Activated T-cell treated with anti-CD3 and anti-CD28 coated beads, Interleukin-2, amount 50 U/mL, for 72 hours (primary cell): ENCODE results near the gene CAPN15. TPM values are rescaled to one million over a fixed set of nuclear protein-coding genes. Genes with fewer than 3 reads are reported as not detected.

Experiments used
- ATAC-seq, 2 donors: fragments of 150-1000 bp; cut with Tn5 transposase; replicated peaks in 1 of 2; 2 replicates each; pipeline ENCODE4 v1.10.0; 2021; ENCODE audit warnings: moderate library complexity in 2 of 2, mild to moderate bottlenecking in 1 of 2
- DNase-seq, 2 donors: peaks; one replicate each; pipeline ENCODE4 v3.0.0; 2021 to 2022; ENCODE audit warnings: mixed read lengths in 1 of 2
- H3K27ac Mint-ChIP-seq: one replicate; pipeline ENCODE4 v1.8.0; 2022; ENCODE audit warnings: mild to moderate bottlenecking, moderate library complexity, mixed read lengths
- H3K27me3 Mint-ChIP-seq: one replicate; pipeline ENCODE4 v1.8.0; 2022; ENCODE audit warnings: low read depth, mixed read lengths
- H3K36me3 Mint-ChIP-seq, 2 donors: one replicate each; pipeline ENCODE4 v1.8.0; 2022; ENCODE audit warnings: mixed read lengths in 2 of 2, mild to moderate bottlenecking in 1 of 2; ENCODE audit not compliant: insufficient read depth in 2 of 2
- H3K4me1 Mint-ChIP-seq: one replicate; pipeline ENCODE4 v1.8.0; 2022; ENCODE audit warnings: low read depth, mixed read lengths
- H3K4me3 Mint-ChIP-seq, 2 donors: one replicate each; pipeline ENCODE4 v1.8.0; 2022; ENCODE audit warnings: mild to moderate bottlenecking in 2 of 2, mixed read lengths in 2 of 2, moderate library complexity in 2 of 2
- H3K9me3 Mint-ChIP-seq, 2 donors: one replicate each; pipeline ENCODE4 v1.8.0; 2022; ENCODE audit warnings: mixed read lengths in 2 of 2
- total RNA-seq, 2 donors: library from RNA; stranded (reverse); gene quantifications; one replicate each; pipeline ENCODE4 v1.2.3, GENCODE V29; 2022

The CAPN15 gene
- total RNA-seq, 2 donors from 2014 or later, result 46.6 to 58.5 TPM

DNA sequence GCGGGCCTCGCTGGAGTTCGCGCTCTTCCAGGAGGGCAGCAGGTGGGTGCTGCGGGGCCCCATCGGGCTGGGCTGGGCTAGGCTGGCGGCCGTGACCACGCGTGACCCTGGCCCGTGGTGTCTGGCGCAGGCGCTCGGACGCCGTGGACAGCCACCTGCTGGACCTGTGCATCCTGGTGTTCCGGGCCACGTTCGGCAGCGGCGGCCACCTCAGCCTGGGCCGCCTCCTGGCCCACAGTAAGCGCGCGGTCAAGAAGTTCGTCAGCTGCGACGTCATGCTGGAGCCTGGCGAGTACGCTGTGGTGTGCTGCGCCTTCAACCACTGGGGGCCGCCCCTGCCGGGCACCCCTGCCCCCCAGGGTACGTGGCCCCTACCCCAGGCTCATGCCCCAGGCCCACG lies 24.7 kb downstream of the CAPN15 start:
- Mint-ChIP-seq H3K27ac (no peak overlapping the region), H3K4me3 (no peak overlapping the region), H3K27me3 (no peaks in the 10 kb centered on the region), H3K9me3 (no peaks in the 10 kb centered on the region), H3K4me1 (no peaks in the 10 kb centered on the region), H3K36me3 (no peaks in the 10 kb centered on the region)
- no peak for DNase-seq
- ATAC-seq, result no peak

DNA sequence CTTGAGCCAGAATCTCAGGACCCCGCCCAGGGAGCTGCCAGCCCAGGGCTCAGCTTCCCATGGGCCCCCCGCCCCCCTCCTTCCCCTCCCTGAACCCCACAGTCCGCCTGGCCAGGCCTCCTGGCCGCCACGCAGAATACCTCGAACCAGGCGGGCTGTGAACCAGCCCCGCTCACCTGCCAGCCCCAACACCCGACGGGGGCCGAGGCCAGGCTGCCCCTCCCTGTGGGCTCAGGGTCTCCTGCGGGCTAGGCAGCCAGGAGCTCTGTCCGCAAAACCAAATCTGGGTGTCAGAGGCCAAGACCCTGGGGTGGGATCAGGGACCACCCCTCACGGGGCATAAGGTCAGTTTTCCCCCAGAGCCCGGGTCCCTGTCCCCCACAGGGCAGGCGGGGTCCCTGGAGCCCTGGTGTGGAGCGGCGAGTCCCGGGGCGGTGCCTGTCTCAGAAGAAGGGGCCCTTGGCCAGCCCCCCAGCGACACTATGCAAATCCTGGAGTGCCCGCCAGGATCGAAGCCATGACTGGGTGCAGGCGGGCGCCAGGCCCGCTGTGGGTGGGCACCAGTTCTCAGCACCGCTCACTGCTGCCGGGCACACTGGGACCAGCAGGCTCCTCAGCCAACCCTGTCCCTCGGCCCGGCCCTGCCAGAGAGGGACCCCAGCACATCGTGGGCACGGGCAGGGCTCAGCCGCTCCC lies 26.2 kb downstream of the CAPN15 start:
- no peak overlapping the region for H3K4me3 Mint-ChIP-seq
- H3K27me3 Mint-ChIP-seq, result no peaks in the 10 kb centered on the region
- no peaks in the 10 kb centered on the region for H3K9me3 Mint-ChIP-seq
- no peaks in the 10 kb centered on the region for H3K4me1 Mint-ChIP-seq
- ATAC-seq (no peak), DNase-seq (no peak)
- no peak overlapping the region for H3K27ac Mint-ChIP-seq
- H3K36me3 Mint-ChIP-seq, result no peaks in the 10 kb centered on the region

- Mint-ChIP-seq H3K36me3 (no peaks in the 10 kb centered on the region), H3K4me3 (no peak overlapping the region), H3K9me3 (no peaks in the 10 kb centered on the region), H3K27ac (no peak overlapping the region), H3K4me1 (no peaks in the 10 kb centered on the region), H3K27me3 (no peaks in the 10 kb centered on the region)
- ATAC-seq (no peak), DNase-seq (no peak)
These were observed 26.7 kb downstream of the CAPN15 start for GRCh38 chr16:554297-554621.

GRCh38 chr16:554640-555365 lies 27.3 kb downstream of the CAPN15 start:
- no peaks in the 10 kb centered on the region for H3K36me3 Mint-ChIP-seq

GRCh38 chr16:555528-556473 lies 28.3 kb downstream of the CAPN15 start:
- ATAC-seq, result no peak
- H3K9me3 Mint-ChIP-seq, result no peaks in the 10 kb centered on the region

More at GRCh38 chr16:554640-555365, 27.3 kb downstream of the CAPN15 start:
- H3K27ac Mint-ChIP-seq, result no peak overlapping the region
- H3K4me3 Mint-ChIP-seq, result no peak overlapping the region
- H3K9me3 Mint-ChIP-seq, result no peaks in the 10 kb centered on the region
- ATAC-seq, result no peak
- H3K27me3 Mint-ChIP-seq, result no peaks in the 10 kb centered on the region
- no peaks in the 10 kb centered on the region for H3K4me1 Mint-ChIP-seq
- DNase-seq, result no peak

DNA sequence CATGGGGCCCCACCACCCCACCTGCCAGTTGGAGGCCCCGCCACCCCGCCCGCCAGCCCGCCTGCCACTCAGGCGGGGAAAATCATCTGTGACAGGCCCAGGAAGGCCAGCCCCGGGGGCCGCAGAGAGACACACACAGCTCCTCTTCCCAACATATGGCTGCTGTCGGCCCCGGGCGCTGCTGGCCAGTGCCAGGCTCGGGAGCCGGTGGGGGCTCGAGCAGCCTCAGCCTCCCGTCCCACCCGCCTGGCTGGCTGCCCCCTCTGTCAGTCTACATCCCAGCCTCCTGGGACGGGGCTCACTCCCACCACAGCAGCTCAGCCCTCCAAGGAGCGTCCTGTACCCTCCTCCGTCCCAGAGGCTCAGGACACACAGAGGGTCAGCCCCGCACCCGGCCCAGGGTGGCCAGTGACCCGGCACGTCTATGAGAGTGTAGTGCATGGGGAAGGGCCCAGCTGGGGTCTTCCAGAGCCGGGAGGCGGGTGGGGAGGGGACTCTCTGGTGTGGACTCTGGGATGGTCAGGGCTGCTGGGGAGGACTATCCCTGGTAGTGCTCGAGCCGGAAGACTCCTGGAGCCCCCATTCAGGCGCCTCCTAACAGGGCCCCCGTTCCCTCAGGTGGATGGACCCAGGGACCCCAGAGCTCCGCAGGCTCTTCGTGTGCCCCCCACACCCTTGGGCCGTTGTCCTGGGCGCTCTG lies 29.1 kb downstream of the CAPN15 start:
- ATAC-seq (no peak), DNase-seq (no peak)
- Mint-ChIP-seq H3K36me3 (no peaks in the 10 kb centered on the region), H3K4me1 (no peaks in the 10 kb centered on the region), H3K9me3 (no peaks in the 10 kb centered on the region), H3K27me3 (no peaks in the 10 kb centered on the region), H3K27ac (no peak overlapping the region), H3K4me3 (no peak overlapping the region)

More at GRCh38 chr16:555528-556473, 28.3 kb downstream of the CAPN15 start:
- Mint-ChIP-seq H3K27me3 (no peaks in the 10 kb centered on the region), H3K36me3 (no peaks in the 10 kb centered on the region), H3K4me3 (no peak overlapping the region), H3K4me1 (no peaks in the 10 kb centered on the region), H3K27ac (no peak overlapping the region)
- DNase-seq, result no peak

- Mint-ChIP-seq H3K27ac (no peak overlapping the region), H3K4me3 (no peak overlapping the region), H3K9me3 (no peaks in the 10 kb centered on the region), H3K36me3 (no peaks in the 10 kb centered on the region), H3K4me1 (no peaks in the 10 kb centered on the region), H3K27me3 (no peaks in the 10 kb centered on the region)
- ATAC-seq (no peak), DNase-seq (no peak)
These were observed 30.2 kb downstream of the CAPN15 start for GRCh38 chr16:557463-558297.

DNA sequence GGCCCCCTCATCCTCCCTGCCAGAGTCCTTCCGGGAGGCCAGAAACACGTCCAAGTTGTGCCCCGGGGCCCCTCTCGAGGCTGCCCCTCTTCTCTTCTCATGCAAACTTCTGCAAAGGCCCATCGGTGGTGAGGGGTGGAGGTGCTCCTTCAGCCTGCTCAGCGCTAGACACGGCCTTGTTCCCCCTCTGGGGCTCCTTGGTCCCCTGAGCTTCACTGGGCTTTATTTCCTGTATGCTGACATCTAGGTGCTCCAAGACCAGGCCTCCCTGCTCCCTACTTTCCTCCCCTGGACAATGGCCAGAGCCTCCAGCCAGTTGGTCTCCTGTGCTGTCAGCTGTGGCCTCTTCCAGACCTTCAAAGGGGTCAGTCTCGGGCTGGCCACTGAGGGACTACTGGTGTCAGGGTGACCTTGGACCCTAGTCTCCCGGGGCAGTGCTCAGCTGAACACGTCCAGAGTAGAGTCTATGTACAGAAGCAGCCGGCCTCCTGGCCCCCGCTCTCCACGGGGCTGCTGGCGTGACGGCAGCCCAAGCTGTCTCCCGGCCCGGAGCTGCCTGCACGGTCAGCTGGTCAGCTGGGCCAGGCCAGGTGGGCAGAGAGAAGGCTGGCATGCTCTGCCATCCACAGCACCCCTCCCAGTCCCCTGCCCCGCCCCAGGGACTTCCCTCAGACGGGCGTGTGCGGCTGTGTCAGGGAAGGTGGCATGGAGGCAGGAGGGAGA lies 30.9 kb downstream of the CAPN15 start:
- Mint-ChIP-seq H3K36me3 (no peaks in the 10 kb centered on the region), H3K4me3 (no peak overlapping the region), H3K27ac (no peak overlapping the region), H3K4me1 (no peaks in the 10 kb centered on the region), H3K27me3 (no peaks in the 10 kb centered on the region), H3K9me3 (no peaks in the 10 kb centered on the region)
- DNase-seq (no peak), ATAC-seq (no peak)

DNA sequence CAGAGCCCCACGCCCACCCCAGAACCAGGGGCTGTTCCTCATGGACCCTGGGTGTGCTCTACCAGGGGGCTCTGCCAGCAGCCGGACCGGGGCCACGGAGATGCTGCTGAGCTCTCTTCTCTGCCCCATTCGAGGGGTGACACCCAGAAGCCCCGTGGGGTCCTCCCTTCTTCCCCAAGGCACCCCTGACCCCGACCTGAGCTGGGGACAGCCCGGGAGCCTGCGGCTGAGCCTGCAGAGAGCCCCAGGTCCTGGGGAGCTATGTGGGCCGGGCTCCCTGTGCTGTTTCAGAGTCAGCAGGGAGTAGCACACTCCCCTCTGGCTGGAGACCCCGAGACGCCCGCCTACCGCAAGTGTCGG lies 31.5 kb downstream of the CAPN15 start:
- Mint-ChIP-seq H3K4me1 (no peaks in the 10 kb centered on the region), H3K27me3 (no peaks in the 10 kb centered on the region), H3K9me3 (no peaks in the 10 kb centered on the region), H3K27ac (no peak overlapping the region), H3K4me3 (no peak overlapping the region), H3K36me3 (no peaks in the 10 kb centered on the region)
- no peak for ATAC-seq
- no peak for DNase-seq

DNA sequence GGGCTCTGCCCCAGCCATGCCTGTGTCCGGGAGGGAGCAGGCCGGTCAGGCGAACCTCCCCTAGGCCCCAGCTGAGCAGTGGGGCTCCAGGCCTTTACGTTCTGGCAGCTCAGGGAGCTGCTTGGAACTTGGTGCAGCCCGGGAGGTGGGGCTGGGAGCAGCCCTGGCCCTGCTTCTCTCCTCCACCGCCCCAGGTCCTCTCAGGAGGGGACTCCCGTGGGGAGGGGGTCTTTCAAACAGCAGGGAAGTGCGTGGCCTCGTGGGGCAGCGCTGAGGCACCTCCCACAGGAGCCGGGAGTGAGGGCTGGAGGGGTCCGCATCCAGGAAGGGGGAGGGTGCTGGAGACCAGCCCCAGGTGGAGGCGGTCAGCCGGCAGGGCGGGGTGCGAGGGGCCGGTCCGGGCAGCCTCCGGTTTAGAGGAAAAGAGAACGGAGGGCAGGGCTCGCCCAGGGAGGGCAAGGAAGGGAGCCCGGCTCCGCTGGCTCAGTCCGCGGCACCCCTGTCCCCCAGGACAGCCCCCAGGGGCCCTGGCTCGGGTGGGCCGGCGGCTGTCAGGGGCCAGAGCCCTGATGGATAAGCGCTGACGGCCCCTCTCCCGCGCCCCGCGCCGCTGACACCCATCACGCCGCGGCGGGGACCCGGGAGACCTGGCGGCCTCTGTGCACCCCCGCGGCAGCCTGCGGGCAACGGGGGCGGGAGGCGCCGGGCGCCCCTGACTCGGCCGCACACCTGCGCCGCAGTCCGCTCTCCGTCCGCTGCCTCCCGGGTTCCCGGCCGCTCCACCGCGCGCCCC lies 32.1 kb downstream of the CAPN15 start:
- ATAC-seq (no peak), DNase-seq (no peak)
- Mint-ChIP-seq H3K4me1 (no peaks in the 10 kb centered on the region), H3K27ac (no peak overlapping the region), H3K27me3 (no peaks in the 10 kb centered on the region), H3K4me3 (peak overlapping the region in 1 of 2 donors; percentile 46), H3K9me3 (no peaks in the 10 kb centered on the region), H3K36me3 (no peaks in the 10 kb centered on the region)

GRCh38 chr16:560204-560700 lies 32.7 kb downstream of the CAPN15 start, which contains the start of gene PRR35:
PRR35 (plus strand) TSS chr16:560394; CDS start chr16:563295, 2,901 bp downstream.
- peak within 1 kb of the TSS in 1 of 2 donors; percentile 46 for H3K4me3 Mint-ChIP-seq
- H3K27ac Mint-ChIP-seq, result no peak within 1 kb of the TSS
- H3K27me3 Mint-ChIP-seq, result no peaks in the 10 kb centered on the region
- no peaks in the 10 kb centered on the region for H3K36me3 Mint-ChIP-seq
- DNase-seq (no peak), ATAC-seq (no peak)
- H3K4me1 Mint-ChIP-seq, result no peaks in the 10 kb centered on the region
- no peaks in the 10 kb centered on the region for H3K9me3 Mint-ChIP-seq
